IMR-90 (cell line): ENCODE measurements around the gene COL7A1. TPM values are rescaled to one million over a fixed set of nuclear protein-coding genes. Genes with fewer than 3 reads are reported as not detected.

Source experiments
- microRNA-seq, 2 experiments: library from miRNA; stranded (forward) in 1 of 2; unstranded in 1 of 2; fragments of 10-50 nt in 1 of 2; fragments of <30 nt in 1 of 2; gene quantifications in 1 of 2; microRNA quantifications in 1 of 2; one replicate each; pipeline versions ENCODE3 to v1.1.0; 2013 to 2020; ENCODE audit not compliant: insufficient read depth in 1 of 2, insufficient read length in 1 of 2, unreplicated experiment in 1 of 2
- polyA plus RNA-seq, 3 experiments: library from polyadenylated mRNA; depleted of rRNA; stranded (reverse); fragments of >200 nt; gene quantifications; 2 replicates each; pipeline ENCODE4 v1.2.3, GENCODE V29; 2012; ENCODE audit warnings: low replicate concordance in 1 of 3
- small RNA-seq, 5 experiments: library from RNA; depleted of rRNA; stranded (forward); fragments of <200 nt; gene quantifications; one replicate each; pipeline ENCODE3, GENCODE V24; 2012
- total RNA-seq: library from RNA; depleted of rRNA; stranded (reverse); fragments of >200 nt; gene quantifications from 2 replicates; pipeline ENCODE4 v1.2.3, GENCODE V29; 2012; rRNA removed

Gene COL7A1
- total and polyA plus RNA-seq, 2 of the 4 experiments (the other 2 are of a cell fraction) = 4.1 to 20.3 TPM

Small RNA genes within 50 kb of the gene (microRNA-seq; reads per million reads assigned to microRNA genes)
- not detected for gene MIR4793 (ENCODE audit: unreplicated experiment)
- gene MIR6823 (ENCODE audit: insufficient read depth in 1 of 2, insufficient read length in 1 of 2, unreplicated experiment in 1 of 2) = 0 to 3.1 reads per million in 2 experiments
- not detected for gene MIR711 (ENCODE audit: unreplicated experiment)

Small RNA genes within 50 kb of the gene (small RNA-seq; reads per million reads assigned to genes)
- 0 reads per million in 5 experiments for gene MIR6823

Other genes with a start within 250 kb of the COL7A1 start
- gene FBXW12, start 223.1 kb downstream of the COL7A1 start, total RNA-seq = not detected in 2 replicates
- not detected in 2 replicates for gene FBXW12, start 223.1 kb downstream of the COL7A1 start, polyA plus RNA-seq (2012; rRNA removed)
- 5.2 and 9.2 TPM in 2 replicates for gene PLXNB1, start 165.2 kb downstream of the COL7A1 start, total RNA-seq
- gene PLXNB1, start 165.2 kb downstream of the COL7A1 start, polyA plus RNA-seq (2012; rRNA removed) = 25.3 and 27.0 TPM in 2 replicates
- 15.3 and 16.1 TPM in 2 replicates for gene CCDC51, start 155.2 kb downstream of the COL7A1 start, total RNA-seq
- 11.0 TPM in 2 replicates for gene CCDC51, start 155.2 kb downstream of the COL7A1 start, polyA plus RNA-seq (2012; rRNA removed)
- gene TMA7, start 155.1 kb downstream of the COL7A1 start, total RNA-seq = 81.9 and 131 TPM in 2 replicates
- 220 and 240 TPM in 2 replicates for gene TMA7, start 155.1 kb downstream of the COL7A1 start, polyA plus RNA-seq (2012; rRNA removed)
- 7.2 and 10.8 TPM in 2 replicates for gene ATRIP, start 148.6 kb downstream of the COL7A1 start, total RNA-seq
- gene ATRIP, start 148.6 kb downstream of the COL7A1 start, polyA plus RNA-seq (2012; rRNA removed) = 6.8 and 7.2 TPM in 2 replicates
- 82.3 and 88.6 TPM in 2 replicates for gene SHISA5, start 91.2 kb downstream of the COL7A1 start, total RNA-seq
- 162 and 181 TPM in 2 replicates for gene SHISA5, start 91.2 kb downstream of the COL7A1 start, polyA plus RNA-seq (2012; rRNA removed)
- gene PFKFB4, start 38.5 kb downstream of the COL7A1 start, total RNA-seq = 16.1 and 17.0 TPM in 2 replicates
- 14.8 and 16.9 TPM in 2 replicates for gene PFKFB4, start 38.5 kb downstream of the COL7A1 start, polyA plus RNA-seq (2012; rRNA removed)
- gene UCN2, start 31.5 kb downstream of the COL7A1 start, total RNA-seq = 0.54 and 0.56 TPM in 2 replicates
- 2.3 and 2.7 TPM in 2 replicates for gene UCN2, start 31.5 kb downstream of the COL7A1 start, polyA plus RNA-seq (2012; rRNA removed)
- 952 and 1,365 TPM in 2 replicates for gene UQCRC1, start 14.3 kb upstream of the COL7A1 start, total RNA-seq
- gene UQCRC1, start 14.3 kb upstream of the COL7A1 start, polyA plus RNA-seq (2012; rRNA removed) = 410 and 474 TPM in 2 replicates
- gene TMEM89, start 26.4 kb upstream of the COL7A1 start, total RNA-seq = not detected in 2 replicates
- 0.15 TPM in 1 of 2 replicates, not detected in the other for gene TMEM89, start 26.4 kb upstream of the COL7A1 start, polyA plus RNA-seq (2012; rRNA removed)
- 11.7 and 11.8 TPM in 2 replicates for gene SLC26A6, start 40.1 kb upstream of the COL7A1 start, total RNA-seq
- gene SLC26A6, start 40.1 kb upstream of the COL7A1 start, polyA plus RNA-seq (2012; rRNA removed) = 31.4 and 34.3 TPM in 2 replicates
- 0.18 and 0.28 TPM in 2 replicates for gene CELSR3, start 67.6 kb upstream of the COL7A1 start, total RNA-seq
- 0.59 and 0.63 TPM in 2 replicates for gene CELSR3, start 67.6 kb upstream of the COL7A1 start, polyA plus RNA-seq (2012; rRNA removed)
- gene NCKIPSD, start 90.6 kb upstream of the COL7A1 start, total RNA-seq = 21.0 and 21.9 TPM in 2 replicates
- 38.3 and 42.3 TPM in 2 replicates for gene NCKIPSD, start 90.6 kb upstream of the COL7A1 start, polyA plus RNA-seq (2012; rRNA removed)
- gene IP6K2, start 121.9 kb upstream of the COL7A1 start, total RNA-seq = 73.7 and 76.9 TPM in 2 replicates
- 155 and 169 TPM in 2 replicates for gene IP6K2, start 121.9 kb upstream of the COL7A1 start, polyA plus RNA-seq (2012; rRNA removed)